Stomach (tissue), 9 donors: ENCODE results near the gene ELAC2. TPM values are rescaled to one million over a fixed set of nuclear protein-coding genes. Genes with fewer than 3 reads are reported as not detected.
A peak's percentile ranks its signal among the peaks of the same experiment; 100 is the strongest.

ENCODE experiments used
- DNase-seq, 2 donors: peaks; one replicate each; pipeline versions ENCODE4 v3.0.0 to v3.0.0-alpha.2; 2013 to 2019
- H3K27ac ChIP-seq, 5 donors: fragments of 200-600 bp in 4 of 5; sonication (generic) in 4 of 5; one replicate each; pipeline ENCODE4 v1.5.1; 2013 to 2019; ENCODE audit warnings: mild to moderate bottlenecking in 1 of 5, moderate library complexity in 1 of 5
- H3K27me3 ChIP-seq, 3 donors: fragments of 200-600 bp; sonication (generic); one replicate each; pipeline ENCODE4 v1.5.1; 2017 to 2019; ENCODE audit warnings: mixed run types in 1 of 3
- H3K36me3 ChIP-seq, 4 donors: fragments of 200-600 bp; sonication (generic); 1 replicate in 3 of 4; 2 replicates in 1 of 4; pipeline ENCODE4 v1.5.1; 2016 to 2019
- H3K4me1 ChIP-seq, 4 donors: fragments of 200-600 bp; sonication (generic); one replicate each; pipeline ENCODE4 v1.5.1; 2016 to 2019
- H3K4me3 ChIP-seq, 4 donors: fragments of 200-600 bp; sonication (generic) in 3 of 4; one replicate each; pipeline ENCODE4 v1.5.1; 2016 to 2019; ENCODE audit warnings: mild to moderate bottlenecking in 1 of 4
- H3K9me3 ChIP-seq, 4 donors: fragments of 200-600 bp; sonication (generic); one replicate each; pipeline ENCODE4 v1.5.1; 2016 to 2019
- EP300 ChIP-seq: sonication (generic); formaldehyde crosslinking; IDR thresholded peaks from one replicate; pipeline ENCODE4 v1.6.1; 2017; ENCODE audit warnings: antibody characterized with exemption
- POLR2A ChIP-seq, 4 donors: fragments of 450-650 bp; IDR thresholded peaks; one replicate each; pipeline ENCODE4 v1.6.1; 2016; ENCODE audit warnings: antibody characterized with exemption in 4 of 4, control low read depth in 2 of 4, mild to moderate bottlenecking in 1 of 4, moderate library complexity in 1 of 4
- POLR2AphosphoS5 ChIP-seq, 3 donors: sonication (generic); formaldehyde crosslinking; IDR thresholded peaks; one replicate each; pipeline ENCODE4 v1.6.1; 2016; ENCODE audit warnings: antibody characterized with exemption in 3 of 3
- WGBS, 5 donors: extraction: QIAGEN DNeasy Blood & Tissue Kit in 3 of 5; methylation state at CpG; one replicate each; pipeline versions ENCODE4 v1.1.5 to v1.1.7; 2013 to 2018; 5-methylcytosine and 5-hydroxymethylcytosine counted together
- intact Hi-C: fragments of 100-400 bp; cut with DNase I; formaldehyde crosslinking; loops from one replicate; pipeline ENCODE4 v1.15.1; 2023; ENCODE audit warnings: low total_unique reads
- polyA plus RNA-seq, 3 donors: library from polyadenylated mRNA; stranded (reverse); fragments of 200-250 nt; gene quantifications; one replicate each; pipeline ENCODE4 v1.2.3, GENCODE V29; 2013
- total RNA-seq, 5 donors: library from RNA; depleted of rRNA; stranded (reverse); fragments of >200 nt; gene quantifications; one replicate each; pipeline versions ENCODE4 v1.1.0 to v1.2.3, GENCODE V29; 2014 to 2016
- TF ChIP-seq, protein P1 (sequence below), 7 experiments: fragments of 450-650 bp in 4 of 7; fragments of 200-600 bp in 3 of 7; sonication (generic) in 3 of 7; IDR thresholded peaks; one replicate each; pipeline ENCODE4 v1.5.1; 2016 to 2019; ENCODE audit warnings: antibody characterized with exemption in 7 of 7, control low read depth in 2 of 7, mild to moderate bottlenecking in 1 of 7
- donor health status: healthy with polysubstance abuse.
- donor health status: Bipolar disorder and iron deficiency.
- donor health status: healthy.

Gene ELAC2
- total and polyA plus RNA-seq, 8 donors: 20.5 to 156 (median 60.2) TPM

DNA sequence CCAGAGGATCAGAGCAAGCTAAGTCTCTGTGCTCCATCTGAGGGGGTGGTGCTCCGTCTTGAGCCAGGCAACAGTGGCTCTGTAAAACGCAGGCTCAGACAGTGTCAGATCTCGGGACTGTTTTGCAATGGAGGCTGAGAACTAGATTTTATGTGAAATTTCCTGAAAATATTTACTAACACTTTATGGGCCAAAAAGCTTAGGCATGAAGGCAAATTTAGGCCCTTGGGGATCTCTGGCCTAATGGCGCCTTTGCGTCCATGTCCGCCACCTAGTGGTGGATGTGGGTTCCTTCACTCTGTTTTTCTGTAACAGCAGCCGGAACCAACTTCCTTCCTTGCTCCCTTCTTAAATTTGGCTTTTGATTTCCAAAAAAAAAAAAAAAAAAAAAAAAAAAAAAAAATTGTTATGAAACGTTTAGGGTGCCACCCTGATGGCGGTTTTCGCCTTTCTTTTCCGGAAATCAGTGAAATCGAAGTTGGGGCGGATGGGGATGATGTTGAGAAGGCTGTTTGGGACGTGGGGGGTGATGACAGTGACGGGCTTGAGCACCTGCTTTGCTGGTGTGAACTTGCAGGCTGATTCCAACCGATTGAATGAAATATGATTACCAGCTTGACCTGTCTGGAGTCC lies 14.0 kb upstream of the ELAC2 start:
- intact Hi-C loops: no loop called here

DNA sequence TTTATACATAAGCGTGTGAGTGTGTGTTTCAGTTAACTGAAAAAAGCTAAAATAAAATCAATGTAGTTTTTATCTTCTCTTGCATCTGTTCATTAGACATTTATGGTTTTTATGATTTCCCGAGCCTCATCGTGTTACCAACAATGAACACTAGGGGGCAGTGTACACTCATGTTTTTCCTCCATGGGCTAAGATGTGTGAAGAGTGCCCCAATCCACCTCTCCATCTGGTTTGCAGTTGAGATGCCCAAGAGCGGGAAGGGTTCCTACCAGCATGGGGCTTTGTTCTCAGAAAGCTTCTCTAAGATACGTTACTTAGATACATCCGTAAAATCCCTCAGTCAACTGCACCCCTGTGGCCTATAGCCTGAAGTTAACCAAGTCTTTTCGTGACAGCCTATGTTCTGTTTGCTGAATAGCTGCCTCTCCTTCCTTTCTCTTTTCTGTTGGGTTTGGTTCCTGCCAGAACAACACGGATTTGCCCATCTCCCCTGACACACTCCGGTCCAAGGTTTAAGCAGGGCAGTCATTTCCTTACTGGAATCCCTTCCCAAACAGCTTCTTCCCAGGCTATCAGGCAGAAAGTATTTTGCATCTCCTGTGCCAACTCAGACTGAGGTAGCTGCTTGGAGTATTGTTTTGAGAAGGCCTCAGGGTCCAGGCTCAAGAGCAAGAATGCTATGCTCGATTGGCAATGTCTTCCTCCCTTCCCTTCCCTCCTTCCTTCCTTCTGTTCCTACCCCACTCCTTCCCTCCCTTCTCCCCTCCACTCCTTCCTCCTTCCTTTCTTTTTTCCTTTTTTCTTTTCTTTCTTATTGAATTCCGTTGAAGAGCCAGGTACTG lies 12.9 kb upstream of the ELAC2 start:
- Histone ChIP-seq H3K27ac (no peak overlapping the region), H3K36me3 (no peaks in the 10 kb centered on the region), H3K27me3 (no peaks in the 10 kb centered on the region), H3K9me3 (peaks cover 0 to 9% (median 4%) of the 10 kb centered on the region in 4 donors), H3K4me3 (no peak overlapping the region), H3K4me1 (no peaks in the 10 kb centered on the region)
- TF ChIP-seq, protein P1, sequence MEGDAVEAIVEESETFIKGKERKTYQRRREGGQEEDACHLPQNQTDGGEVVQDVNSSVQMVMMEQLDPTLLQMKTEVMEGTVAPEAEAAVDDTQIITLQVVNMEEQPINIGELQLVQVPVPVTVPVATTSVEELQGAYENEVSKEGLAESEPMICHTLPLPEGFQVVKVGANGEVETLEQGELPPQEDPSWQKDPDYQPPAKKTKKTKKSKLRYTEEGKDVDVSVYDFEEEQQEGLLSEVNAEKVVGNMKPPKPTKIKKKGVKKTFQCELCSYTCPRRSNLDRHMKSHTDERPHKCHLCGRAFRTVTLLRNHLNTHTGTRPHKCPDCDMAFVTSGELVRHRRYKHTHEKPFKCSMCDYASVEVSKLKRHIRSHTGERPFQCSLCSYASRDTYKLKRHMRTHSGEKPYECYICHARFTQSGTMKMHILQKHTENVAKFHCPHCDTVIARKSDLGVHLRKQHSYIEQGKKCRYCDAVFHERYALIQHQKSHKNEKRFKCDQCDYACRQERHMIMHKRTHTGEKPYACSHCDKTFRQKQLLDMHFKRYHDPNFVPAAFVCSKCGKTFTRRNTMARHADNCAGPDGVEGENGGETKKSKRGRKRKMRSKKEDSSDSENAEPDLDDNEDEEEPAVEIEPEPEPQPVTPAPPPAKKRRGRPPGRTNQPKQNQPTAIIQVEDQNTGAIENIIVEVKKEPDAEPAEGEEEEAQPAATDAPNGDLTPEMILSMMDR (IDR thresholded peaks at IDR 0.05): peak in 5 of 7 experiments; percentile 19 to 92 (median 57)
- TF ChIP-seq EP300: no peak
- intact Hi-C loops: no loop called here
- 50 to 62% (median 56%) methylated on average over 11 of the region's 11 CpGs for WGBS, 5 donors
- DNase-seq: peak in 1 of 2 donors; percentile 74

More for the DNA sequence above, 14.0 kb upstream of the ELAC2 start:
- 45 to 52% (median 51%) methylated on average over 14 to 16 of the region's 16 CpGs for WGBS, 5 donors
- no peaks in the 10 kb centered on the region for H3K4me1 ChIP-seq
- no peaks in the 10 kb centered on the region for H3K36me3 ChIP-seq
- H3K27ac ChIP-seq: no peak overlapping the region
- TF ChIP-seq, protein P1 (IDR thresholded peaks at IDR 0.05): peak in 5 of 7 experiments; percentile 8 to 81 (median 55)
- TF ChIP-seq POLR2A (IDR thresholded peaks at IDR 0.05): no peak
- TF ChIP-seq POLR2AphosphoS5 (IDR thresholded peaks at IDR 0.05): peak in 1 of 3 donors; percentile 11
- no peak for TF ChIP-seq EP300
- H3K27me3 ChIP-seq: no peaks in the 10 kb centered on the region
- H3K4me3 ChIP-seq: no peak overlapping the region
- DNase-seq: peak; percentile 53 to 66
- peaks cover 0 to 19% (median 12%) of the 10 kb centered on the region in 4 donors for H3K9me3 ChIP-seq

DNA sequence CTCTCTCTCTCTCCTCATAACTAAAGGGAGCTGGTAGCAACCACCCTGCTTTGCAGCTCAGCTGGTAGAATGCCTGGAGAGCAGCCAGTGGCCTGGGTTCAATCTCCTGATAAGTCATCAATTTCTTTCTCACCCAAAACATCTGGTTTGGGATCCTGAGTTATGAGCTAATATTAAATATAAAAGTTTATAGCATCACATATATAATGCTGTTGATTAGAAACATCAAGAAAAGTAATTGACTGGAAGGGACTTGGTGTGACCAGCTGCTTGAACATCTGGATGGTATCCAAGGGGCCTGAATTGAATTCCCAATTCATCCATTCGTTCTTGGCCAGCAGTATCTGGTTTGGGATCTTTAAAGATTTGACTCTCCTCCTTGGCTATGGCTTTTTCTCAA lies 12.2 kb upstream of the ELAC2 start:
- Histone ChIP-seq H3K27me3 (no peaks in the 10 kb centered on the region), H3K36me3 (no peaks in the 10 kb centered on the region), H3K4me3 (no peak overlapping the region), H3K27ac (no peak overlapping the region), H3K4me1 (no peaks in the 10 kb centered on the region), H3K9me3 (peaks cover 0 to 3% (median 0%) of the 10 kb centered on the region in 4 donors)
- no peak for DNase-seq
- TF ChIP-seq EP300 (no peak), POLR2AphosphoS5 (IDR thresholded peaks at IDR 0.05) (no peak), POLR2A (IDR thresholded peaks at IDR 0.05) (no peak)
- TF ChIP-seq, protein P1 (IDR thresholded peaks at IDR 0.05): no peak
- intact Hi-C loops: no loop called here
- WGBS, 5 donors: 58 to 79% (median 68%) methylated on average over 1 of the region's 1 CpG

DNA sequence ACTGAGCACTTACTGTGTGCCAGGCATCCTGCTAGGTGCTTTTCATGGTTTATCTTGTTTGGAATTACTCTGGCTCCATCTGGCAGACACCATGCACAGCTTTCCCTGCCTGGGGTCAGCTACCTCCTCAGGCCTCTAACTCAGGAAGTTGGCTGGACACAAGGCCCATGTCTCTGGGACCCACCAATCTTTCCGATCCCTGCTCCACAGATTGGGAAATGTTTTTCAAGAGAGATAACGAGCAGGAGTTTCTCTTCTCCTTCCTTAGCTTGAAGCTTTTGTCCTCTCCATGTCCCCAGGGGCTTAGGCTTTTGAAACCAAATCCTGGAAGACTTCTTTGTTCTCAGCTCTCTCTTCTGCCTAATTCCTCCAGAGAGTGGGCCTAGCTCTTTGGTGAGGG lies 11.5 kb upstream of the ELAC2 start:
- Histone ChIP-seq H3K4me3 (no peak overlapping the region), H3K36me3 (no peaks in the 10 kb centered on the region), H3K4me1 (peaks cover 0 to 5% (median 4%) of the 10 kb centered on the region in 4 donors), H3K9me3 (no peaks in the 10 kb centered on the region), H3K27ac (no peak overlapping the region), H3K27me3 (no peaks in the 10 kb centered on the region)
- DNase-seq: no peak
- no peak for TF ChIP-seq EP300
- TF ChIP-seq, protein P1 (IDR thresholded peaks at IDR 0.05): no peak
- TF ChIP-seq POLR2AphosphoS5 (IDR thresholded peaks at IDR 0.05): no peak
- TF ChIP-seq POLR2A (IDR thresholded peaks at IDR 0.05): no peak
- 58 to 77% (median 72%) methylated on average over 2 of the region's 2 CpGs for WGBS, 5 donors
- intact Hi-C loops: loop anchor here (10.0 kb wide), 1 partner anchor 845 kb away; no protein-coding TSS in a partner anchor
